CD14-positive monocyte (primary cell): Measurements from ENCODE around the gene CDCA3. TPM values are rescaled to one million over a fixed set of nuclear protein-coding genes. Genes with fewer than 3 reads are reported as not detected.

Experiments used
- DNase-seq, 3 donors: peaks; one replicate each; pipeline ENCODE4 v3.0.0-alpha.2; 2011 to 2022
- H2AFZ ChIP-seq: 2 replicates; pipeline ENCODE4 v1.6.0; 2012; ENCODE audit warnings: mild to moderate bottlenecking, low read depth, low read length, inconsistent platforms; ENCODE audit not compliant: insufficient read depth, poor library complexity, severe bottlenecking
- H3K27ac ChIP-seq, 2 donors: 1 replicate in 1 of 2; 2 replicates in 1 of 2; pipeline ENCODE4 v1.5.1; 2012 to 2013; ENCODE audit warnings: low read length in 2 of 2, control low read depth in 1 of 2, inconsistent platforms in 1 of 2, low read depth in 1 of 2, mild to moderate bottlenecking in 1 of 2
- H3K27me3 ChIP-seq, 2 donors: one replicate each; pipeline versions ENCODE4 v1.6.0 to v1.6.1; 2011 to 2013; ENCODE audit warnings: low read length in 2 of 2; ENCODE audit not compliant: control insufficient read depth in 2 of 2, insufficient read depth in 2 of 2
- H3K36me3 ChIP-seq, 2 donors: replicated peaks in 1 of 2; 1 replicate in 1 of 2; 2 replicates in 1 of 2; pipeline versions ENCODE4 v1.5.1 to v1.6.1; 2012 to 2013; ENCODE audit warnings: low read length in 2 of 2, control low read depth in 1 of 2, inconsistent platforms in 1 of 2, mild to moderate bottlenecking in 1 of 2; ENCODE audit not compliant: insufficient read depth in 2 of 2, control insufficient read depth in 1 of 2
- H3K4me1 ChIP-seq, 2 donors: 1 replicate in 1 of 2; 2 replicates in 1 of 2; pipeline versions ENCODE4 v1.5.1 to v1.6.1; 2012 to 2013; ENCODE audit warnings: low read length in 2 of 2, control low read depth in 1 of 2, inconsistent platforms in 1 of 2, mild to moderate bottlenecking in 1 of 2, moderate library complexity in 1 of 2; ENCODE audit not compliant: insufficient read depth in 2 of 2, control insufficient read depth in 1 of 2
- H3K4me2 ChIP-seq: replicated peaks from 2 replicates; pipeline ENCODE3; 2012; ENCODE audit warnings: low read length, moderate library complexity, mild to moderate bottlenecking; ENCODE audit not compliant: poor library complexity, severe bottlenecking; ENCODE audit errors: extremely low read depth
- H3K4me3 ChIP-seq, 3 experiments: fragments of 200-600 bp in 1 of 3; sonication (generic) in 1 of 3; replicated peaks in 1 of 3; 1 replicate in 2 of 3; 2 replicates in 1 of 3; pipeline ENCODE4 v1.5.1; 2011 to 2013; ENCODE audit warnings: low read length in 3 of 3, mild to moderate bottlenecking in 3 of 3, control low read depth in 2 of 3, low read depth in 2 of 3, inconsistent platforms in 1 of 3, moderate library complexity in 1 of 3
- H3K79me2 ChIP-seq: 2 replicates; pipeline ENCODE4 v1.6.0; 2012; ENCODE audit warnings: mild to moderate bottlenecking, control low read depth, inconsistent platforms, low read length, moderate library complexity; ENCODE audit not compliant: insufficient read depth
- H3K9ac ChIP-seq: 2 replicates; pipeline ENCODE4 v1.6.0; 2017; ENCODE audit warnings: low read length, mild to moderate bottlenecking; ENCODE audit not compliant: insufficient read depth, poor library complexity, severe bottlenecking
- H3K9me3 ChIP-seq, 2 donors: replicated peaks in 1 of 2; 1 replicate in 1 of 2; 2 replicates in 1 of 2; pipeline versions ENCODE4 v1.5.1 to v1.6.1; 2012 to 2013; ENCODE audit warnings: low read length in 2 of 2, control low read depth in 1 of 2; ENCODE audit not compliant: control insufficient read depth in 1 of 2, insufficient read depth in 1 of 2
- H4K20me1 ChIP-seq: 2 replicates; pipeline ENCODE4 v1.6.0; 2012; ENCODE audit warnings: mild to moderate bottlenecking, low read length, control low read depth, moderate library complexity; ENCODE audit not compliant: insufficient read depth
- H3K27ac Mint-ChIP-seq, 7 donors: one replicate each; pipeline ENCODE4 v1.8.0; 2020; ENCODE audit warnings: mild to moderate bottlenecking in 7 of 7, mixed read lengths in 7 of 7, moderate library complexity in 6 of 7, inconsistent platforms in 2 of 7
- H3K27me3 Mint-ChIP-seq, 3 donors: one replicate each; pipeline ENCODE4 v1.8.0; 2021 to 2022; ENCODE audit warnings: low read depth in 3 of 3, mild to moderate bottlenecking in 3 of 3, mixed read lengths in 3 of 3, moderate library complexity in 3 of 3, inconsistent platforms in 1 of 3
- H3K36me3 Mint-ChIP-seq, 2 donors: one replicate each; pipeline ENCODE4 v1.8.0; 2020; ENCODE audit warnings: mixed read lengths in 2 of 2, inconsistent platforms in 1 of 2, mild to moderate bottlenecking in 1 of 2
- H3K4me1 Mint-ChIP-seq: one replicate; pipeline ENCODE4 v1.8.0; 2020; ENCODE audit warnings: mild to moderate bottlenecking, mixed read lengths
- H3K4me3 Mint-ChIP-seq, 2 donors: one replicate each; pipeline ENCODE4 v1.8.0; 2020; ENCODE audit warnings: mild to moderate bottlenecking in 2 of 2, mixed read lengths in 2 of 2, moderate library complexity in 1 of 2
- H3K9me3 Mint-ChIP-seq, 7 donors: one replicate each; pipeline ENCODE4 v1.8.0; 2020 to 2022; ENCODE audit warnings: mixed read lengths in 7 of 7, mild to moderate bottlenecking in 6 of 7, moderate library complexity in 6 of 7, inconsistent platforms in 2 of 7
- CTCF ChIP-seq: fragments of 200-600 bp; IDR thresholded peaks from one replicate; pipeline ENCODE4 v1.8.0; 2022; ENCODE audit warnings: antibody characterized with exemption, mild to moderate bottlenecking
- WGBS: methylation state at CpG from one replicate; pipeline ENCODE4 v1.1.5; 2013; ENCODE audit warnings: missing lambda C conversion rate; ENCODE audit not compliant: insufficient coverage; 5-methylcytosine and 5-hydroxymethylcytosine counted together
- intact Hi-C, 2 donors: fragments of 100-400 bp; cut with micrococcal nuclease; formaldehyde crosslinking; loops; one replicate each; pipeline versions ENCODE4 v1.15.0 to v1.15.1; 2023
- polyA plus RNA-seq, 3 donors: library from polyadenylated mRNA; depleted of rRNA in 1 of 3; unstranded in 2 of 3; stranded (reverse) in 1 of 3; fragments of 300-500 nt in 2 of 3; fragments of >200 nt in 1 of 3; fragmentation: Illumina TruSeq in 2 of 3; gene quantifications; 1 replicate in 2 of 3; 2 replicates in 1 of 3; pipeline ENCODE4 v1.2.3, GENCODE V29; 2012 to 2021

The CDCA3 gene
- polyA plus RNA-seq, 3 donors: 0.57 to 0.61 (median 0.59) TPM

DNA sequence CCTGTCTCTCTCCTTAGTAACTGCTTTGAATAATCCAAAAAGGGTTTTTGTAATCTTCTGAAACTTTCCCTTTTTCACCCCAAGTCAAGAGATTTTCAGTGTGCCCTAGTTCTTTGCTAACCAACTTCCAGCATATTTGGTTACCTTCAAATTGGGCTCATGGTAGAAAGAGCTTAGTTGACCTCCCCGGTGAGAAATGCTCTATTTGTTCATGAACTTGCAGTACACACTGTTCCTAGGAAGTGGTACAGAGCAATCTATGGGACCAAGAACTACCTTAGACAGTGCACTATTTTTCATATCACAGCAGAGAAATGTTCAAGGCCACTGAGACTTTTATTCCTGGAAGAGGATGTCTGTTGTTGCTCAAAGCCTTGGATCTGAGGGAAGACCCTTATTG, 2.5 kb upstream of the CDCA3 start:
- H4K20me1 ChIP-seq: peaks cover 9% of the 10 kb centered on the region
- peaks cover 29 to 35% of the 10 kb centered on the region in 2 donors for H3K4me1 ChIP-seq
- no peak overlapping the region for H3K4me3 ChIP-seq
- H3K79me2 ChIP-seq: peaks cover 50% of the 10 kb centered on the region
- no peak for TF ChIP-seq CTCF
- no peaks in the 10 kb centered on the region for H3K9me3 ChIP-seq
- H3K27me3 Mint-ChIP-seq: no peaks in the 10 kb centered on the region
- WGBS: 100% methylated on average over 1 of the region's 1 CpG
- H2AFZ ChIP-seq: no peak overlapping the region
- no peak for DNase-seq
- no peak overlapping the region for H3K9ac ChIP-seq
- no peak overlapping the region for H3K4me3 Mint-ChIP-seq
- H3K27ac Mint-ChIP-seq: no peak overlapping the region
- H3K36me3 ChIP-seq: peaks cover 36 to 49% of the 10 kb centered on the region in 2 donors
- intact Hi-C loops: loop anchor here in 1 of 2 donors (10.0 kb wide), 1 partner anchor 51 kb away; the partner anchor contains the start of gene LRRC23
- H3K4me1 Mint-ChIP-seq: peaks cover 27% of the 10 kb centered on the region
- peaks cover 42 to 48% of the 10 kb centered on the region in 2 donors for H3K36me3 Mint-ChIP-seq
- no peaks in the 10 kb centered on the region for H3K27me3 ChIP-seq
- no peak overlapping the region for H3K27ac ChIP-seq
- no peak overlapping the region for H3K4me2 ChIP-seq
- peaks cover 0 to 1% (median 0%) of the 10 kb centered on the region in 7 donors for H3K9me3 Mint-ChIP-seq

DNA sequence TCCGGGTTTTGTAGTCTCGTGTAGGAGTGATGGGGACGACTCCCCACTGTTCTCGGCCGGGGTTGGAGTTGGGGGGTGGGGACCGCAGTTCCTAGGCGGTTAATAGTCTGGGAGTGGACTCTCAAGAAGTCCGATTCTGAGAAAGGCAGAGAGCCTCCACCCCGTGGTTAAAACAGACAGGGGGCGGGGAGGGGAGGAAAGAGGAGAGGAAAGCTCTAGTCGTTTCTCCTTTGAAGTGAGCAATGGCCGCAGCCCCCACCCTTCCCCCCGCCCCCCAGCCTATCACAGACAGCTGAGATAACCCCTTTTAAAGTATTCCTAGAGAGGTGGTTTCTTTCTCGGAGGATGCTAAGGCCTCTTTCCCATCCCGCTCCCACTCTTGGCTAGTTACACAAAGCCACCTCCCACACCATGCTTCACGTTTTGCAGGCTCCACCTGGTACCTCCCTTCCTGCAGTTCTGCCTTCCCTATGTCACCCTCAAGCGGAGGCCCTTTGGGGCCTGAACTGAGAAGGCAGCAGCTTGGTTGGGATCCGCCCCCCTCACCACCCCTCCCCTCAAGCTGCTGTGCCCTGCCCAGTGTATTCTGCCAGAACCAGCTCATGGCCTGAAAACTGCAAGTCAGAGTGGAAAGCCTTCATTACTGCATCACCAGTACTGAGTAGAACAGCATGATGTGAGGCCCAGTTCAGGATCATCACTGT, 1.7 kb upstream of the CDCA3 start:
- Histone ChIP-seq H2AFZ (peak overlapping the region; percentile 83), H3K36me3 (peaks cover 27 to 49% of the 10 kb centered on the region in 2 donors), H3K9ac (peak overlapping the region; percentile 62), H3K27ac (peak overlapping the region in 1 of 2 donors; percentile 37), H3K4me1 (peaks cover 29 to 35% of the 10 kb centered on the region in 2 donors), H3K9me3 (no peaks in the 10 kb centered on the region), H3K79me2 (peaks cover 50% of the 10 kb centered on the region), H4K20me1 (peaks cover 9% of the 10 kb centered on the region), H3K27me3 (no peaks in the 10 kb centered on the region), H3K4me3 (peak overlapping the region; percentile 36 to 93 (median 56)), H3K4me2 (peak overlapping the region; percentile 89)
- no peak for TF ChIP-seq CTCF
- H3K4me3 Mint-ChIP-seq: peak overlapping the region; percentile 98
- no peak for DNase-seq
- intact Hi-C loops: loop anchor here in 1 of 2 donors (10.0 kb wide), 1 partner anchor 52 kb away; the partner anchor contains the start of gene LRRC23
- peaks cover 0 to 1% (median 0%) of the 10 kb centered on the region in 7 donors for H3K9me3 Mint-ChIP-seq
- H3K27me3 Mint-ChIP-seq: no peaks in the 10 kb centered on the region
- WGBS: 2% methylated on average over 7 of the region's 18 CpGs
- peaks cover 33 to 42% of the 10 kb centered on the region in 2 donors for H3K36me3 Mint-ChIP-seq
- H3K27ac Mint-ChIP-seq: peak overlapping the region; percentile 84 to 99 (median 99)
- peaks cover 27% of the 10 kb centered on the region for H3K4me1 Mint-ChIP-seq
